GM21515 (cell line): ENCODE measurements around the gene TM4SF20.

Experiments used
- ATAC-seq: cut with Tn5 transposase; IDR thresholded peaks from one replicate; pipeline ENCODE4 v1.9.1; 2021; ENCODE audit not compliant: unreplicated experiment

The TM4SF20 gene

DNA sequence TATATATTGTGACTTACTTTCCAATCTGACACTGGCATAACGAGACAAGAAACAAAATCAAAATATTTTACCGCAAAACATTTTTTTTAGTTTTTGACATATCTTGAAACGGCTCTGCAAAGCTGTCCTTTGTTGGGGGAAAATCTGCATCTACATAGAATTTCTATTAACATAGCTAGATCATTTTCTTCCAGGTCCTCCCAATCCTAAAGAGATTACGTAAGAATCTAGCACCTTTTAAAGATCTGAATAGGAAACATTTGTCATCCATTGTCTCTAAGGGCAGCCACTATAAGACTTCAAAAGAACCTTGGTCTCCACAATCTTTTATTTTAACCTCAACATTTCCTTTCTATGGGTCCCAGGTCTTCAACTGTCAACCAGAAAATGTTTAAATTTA is 55.3 kb downstream of the TM4SF20 start:
- ATAC-seq = no peak

DNA sequence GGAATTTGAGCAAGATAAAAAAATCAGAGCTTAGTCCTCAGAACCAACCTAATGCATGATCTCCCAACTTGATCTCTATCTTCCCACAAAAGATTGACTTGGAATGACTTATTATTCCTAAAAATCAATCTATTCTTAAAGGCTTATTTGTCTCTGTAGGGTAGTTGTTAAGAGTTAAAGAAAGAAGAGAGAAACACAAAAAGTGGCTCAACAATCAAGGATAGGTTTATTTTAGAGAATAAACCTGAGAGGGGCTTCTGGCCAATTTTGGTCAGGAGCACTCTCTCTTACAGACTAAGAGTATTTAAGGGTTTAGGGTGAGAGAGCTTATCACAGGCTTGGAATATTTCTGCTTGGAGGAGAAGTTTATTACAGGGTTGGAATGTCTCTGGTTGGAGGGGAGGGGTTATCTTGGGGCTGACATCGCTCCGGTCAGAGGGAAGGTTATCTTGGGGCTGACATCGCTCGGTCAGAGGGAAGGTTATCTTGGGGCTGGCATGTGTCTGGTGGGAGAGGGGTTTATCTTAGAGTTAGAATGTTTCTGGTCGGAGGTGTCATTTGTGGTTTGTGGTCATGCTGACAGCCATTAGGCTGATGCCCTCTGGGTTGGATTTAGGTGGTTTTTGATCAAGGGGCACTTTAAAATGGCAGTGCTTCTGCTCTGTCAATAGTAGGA is 56.4 kb downstream of the TM4SF20 start:
- ATAC-seq = no peak

DNA sequence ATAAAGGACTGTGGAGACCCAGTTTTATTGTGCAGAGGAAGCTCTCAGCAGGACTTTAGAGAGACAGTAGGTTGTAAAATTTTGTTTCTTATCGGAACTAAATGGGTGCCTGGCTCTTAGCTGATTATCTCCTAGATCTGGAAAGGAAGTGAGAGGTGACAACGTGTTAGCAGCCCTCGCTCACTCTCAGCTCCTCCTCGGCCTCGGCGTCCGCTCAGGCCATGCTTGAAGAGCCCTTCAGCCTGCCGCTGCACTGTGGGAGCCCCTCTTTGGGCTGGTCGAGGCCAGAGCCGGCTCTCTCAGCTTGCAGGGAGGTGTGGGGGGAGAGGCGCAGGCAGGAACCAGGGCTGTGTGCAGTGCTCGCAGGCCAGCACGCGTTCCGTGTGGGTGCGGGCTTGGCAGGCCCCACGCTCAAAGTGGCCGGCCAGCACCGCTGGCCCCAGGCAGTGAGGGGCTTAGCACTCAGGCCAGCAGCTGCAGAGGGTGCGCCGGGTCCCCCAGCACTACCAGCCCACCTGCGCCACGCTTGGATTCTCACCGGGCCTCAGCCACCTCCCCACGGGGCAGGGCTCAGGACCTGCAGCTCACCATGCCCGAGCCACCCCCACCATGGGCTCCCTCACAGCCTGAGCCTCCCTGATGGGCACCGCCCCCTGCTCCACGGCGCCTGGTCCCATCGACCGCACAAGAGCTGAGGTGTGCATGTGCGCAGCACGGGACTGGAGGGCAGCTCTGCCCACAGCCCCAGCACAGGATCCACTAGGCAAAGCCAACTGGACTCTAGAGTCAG is 58.6 kb downstream of the TM4SF20 start:
- no peak for ATAC-seq

DNA sequence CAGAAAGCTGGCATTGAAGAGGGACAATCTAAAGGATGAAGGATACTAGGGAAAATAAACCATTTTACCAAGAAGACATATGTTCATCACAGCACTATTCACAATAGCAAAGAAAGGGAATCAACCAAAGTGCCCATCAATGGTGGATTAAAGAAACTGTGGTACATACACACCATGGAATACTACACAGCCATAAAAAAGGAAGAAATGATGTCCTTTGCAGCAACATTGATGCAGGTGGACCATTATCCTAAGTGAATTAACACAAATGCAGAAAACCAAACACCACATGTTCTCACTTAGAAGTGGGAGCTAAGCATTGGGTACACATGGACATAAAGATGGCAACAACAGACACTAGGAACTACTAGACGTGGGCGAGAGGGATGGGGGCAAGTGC is 61.3 kb downstream of the TM4SF20 start:
- no peak for ATAC-seq

DNA sequence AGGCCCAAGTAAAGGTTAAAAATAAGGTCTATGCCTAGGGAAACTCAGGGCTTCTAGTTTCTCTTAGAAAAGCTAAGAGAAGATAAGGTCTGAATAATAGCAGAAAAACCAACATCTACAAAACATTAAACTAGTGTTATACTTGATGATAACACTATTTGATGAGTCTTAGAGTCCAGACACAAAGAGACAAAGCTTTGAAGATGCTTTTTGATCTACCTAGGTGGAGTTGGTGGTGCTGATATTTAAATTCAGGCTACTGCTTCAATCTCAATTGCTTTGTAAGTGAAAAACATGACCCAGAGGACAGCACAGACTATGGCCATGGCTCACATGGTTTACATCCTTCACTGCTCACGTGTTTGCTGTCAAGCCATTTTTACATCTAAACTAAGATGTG is 65.8 kb downstream of the TM4SF20 start:
- no peak for ATAC-seq

DNA sequence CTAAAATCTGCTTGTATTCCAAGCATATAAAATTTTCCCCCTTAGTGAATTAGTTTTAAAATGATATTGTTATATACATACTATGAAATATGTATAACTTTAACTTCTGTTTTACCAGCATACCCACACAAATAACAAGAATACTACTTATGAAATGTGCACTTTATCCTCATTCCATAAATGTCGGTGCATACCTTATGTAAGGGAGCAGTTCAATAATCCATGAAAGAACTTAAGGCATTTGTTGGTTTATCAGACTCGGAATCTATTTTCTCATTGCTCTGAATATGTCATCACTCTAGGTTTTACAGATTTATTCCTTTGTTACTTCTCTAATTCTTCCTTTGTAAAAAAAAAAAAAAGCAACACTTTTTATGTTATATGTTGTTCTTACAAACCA is 66.5 kb downstream of the TM4SF20 start:
- no peak for ATAC-seq
